GM12872 (cell line): Measurements from ENCODE around the gene VPS26C.

ENCODE experiments used
- CTCF ChIP-seq: IDR thresholded peaks from 3 replicates; pipeline ENCODE4 v1.5.1; 2011; ENCODE audit warnings: low read depth, mild to moderate bottlenecking, low read length, moderate library complexity; ENCODE audit not compliant: insufficient read depth

VPS26C gene

DNA sequence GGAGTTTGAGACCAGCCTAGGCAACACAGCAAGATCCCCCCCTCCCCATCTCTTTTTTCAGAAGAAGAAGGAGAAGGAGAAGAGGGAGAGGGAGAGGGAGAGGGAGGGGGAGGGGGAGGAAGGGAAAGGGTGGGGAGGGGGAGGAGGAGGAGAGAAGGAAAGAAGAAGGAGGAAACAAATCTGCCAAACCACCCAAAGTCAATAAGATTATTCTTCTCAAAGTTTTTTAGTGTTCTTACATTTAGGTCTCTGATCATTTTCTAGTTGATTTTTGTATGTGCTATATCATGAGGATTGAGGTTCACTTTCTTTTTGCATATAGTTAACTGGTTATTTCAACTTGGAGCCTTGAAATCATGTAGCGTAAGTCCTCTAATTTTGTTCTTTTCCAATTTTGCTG, 56.3 kb downstream of the VPS26C start:
- no peak for TF ChIP-seq CTCF

DNA sequence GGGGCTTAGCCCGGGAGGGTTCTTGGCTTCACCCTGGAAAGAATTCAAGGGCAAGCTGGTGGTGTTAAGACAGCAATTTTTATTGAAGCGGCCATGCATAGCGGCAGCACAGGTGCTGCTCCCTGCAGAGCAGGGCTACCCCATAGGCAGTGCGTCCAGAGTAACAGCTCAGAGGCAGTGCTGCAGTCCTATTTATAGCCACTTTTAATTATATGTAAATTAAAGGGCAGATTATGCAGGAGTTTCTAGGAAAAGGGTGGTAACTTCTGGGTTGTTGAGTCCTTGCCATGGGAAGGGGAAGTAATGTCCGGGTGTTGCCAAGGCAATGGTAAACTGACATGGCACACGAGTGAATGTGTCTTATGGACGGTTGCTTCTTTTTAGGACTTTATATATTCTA, 57.0 kb downstream of the VPS26C start:
- TF ChIP-seq CTCF = no peak

DNA sequence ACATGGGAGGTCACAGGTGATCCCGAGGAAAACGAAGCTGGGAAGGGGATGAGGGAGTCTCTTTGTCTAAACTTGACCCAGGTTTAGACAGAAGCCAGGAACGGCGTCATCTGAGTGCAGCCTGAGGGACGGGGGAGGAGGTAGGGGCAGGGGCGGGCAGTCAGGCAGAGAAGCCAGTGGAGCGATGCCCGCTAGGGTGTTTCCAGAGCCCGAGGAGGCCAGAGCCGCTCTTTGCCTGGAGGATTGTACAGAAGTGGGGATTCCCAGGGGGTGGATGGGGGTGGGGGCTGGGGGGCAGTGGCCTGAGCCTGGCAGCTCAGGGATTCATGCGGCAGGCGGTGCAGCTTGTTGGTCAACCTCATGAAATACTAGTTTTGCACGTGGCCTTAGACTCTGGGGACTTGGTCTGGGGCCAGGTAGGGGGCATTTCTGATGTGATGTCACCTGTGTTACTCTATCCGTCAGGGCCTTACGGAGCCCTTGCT, 58.4 kb downstream of the VPS26C start:
- no peak for TF ChIP-seq CTCF

- TF ChIP-seq CTCF = no peak
Observed at GRCh38 chr21:37208056-37208721, 58.9 kb downstream of the VPS26C start.

DNA sequence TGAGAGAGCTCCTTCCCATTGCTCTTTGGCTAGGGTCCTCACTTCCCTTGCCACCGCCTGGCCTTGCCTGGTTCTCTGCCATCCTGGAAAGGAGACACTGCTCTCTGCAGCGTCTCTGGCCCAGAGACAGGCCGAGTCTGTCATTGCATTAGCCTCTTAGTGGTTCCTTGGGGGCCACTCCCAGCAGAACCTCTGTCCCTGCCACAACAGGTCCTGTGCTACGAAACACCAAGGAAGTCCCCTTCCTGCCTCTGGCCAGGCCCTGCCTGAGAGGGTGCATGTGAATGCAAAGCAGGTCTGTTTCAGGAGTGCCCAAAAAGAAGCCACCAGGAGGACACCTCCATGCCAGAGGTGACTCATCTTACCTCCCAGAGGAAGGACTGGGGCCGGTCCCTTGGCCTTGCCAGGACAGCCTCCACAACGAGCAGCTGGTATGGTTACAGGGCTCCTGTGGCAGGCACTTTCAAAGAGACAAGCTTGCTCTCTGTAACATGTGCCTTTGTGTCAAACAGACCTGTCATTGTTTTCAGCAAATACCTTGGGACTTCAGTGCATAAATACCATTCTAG, 59.6 kb downstream of the VPS26C start:
- TF ChIP-seq CTCF = no peak

DNA sequence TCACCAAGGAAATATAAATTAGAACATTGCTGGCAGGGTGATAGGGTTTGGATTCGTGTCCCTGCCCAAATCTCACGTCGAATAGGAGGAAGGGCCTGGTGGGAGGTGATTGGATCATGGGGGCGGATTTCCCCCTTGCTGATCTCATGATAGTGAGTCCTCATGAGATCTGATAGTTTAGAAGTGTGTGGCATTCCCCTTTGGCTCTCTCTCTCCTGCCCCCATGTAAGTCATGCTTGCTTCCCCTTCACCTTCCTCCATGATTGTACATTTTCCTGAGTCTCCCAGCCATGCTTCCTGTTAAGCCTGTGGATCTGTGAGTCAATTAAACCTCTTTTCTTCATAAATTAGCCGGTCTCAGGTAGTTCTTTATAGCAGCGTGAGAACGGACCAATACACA, 60.6 kb downstream of the VPS26C start:
- no peak for TF ChIP-seq CTCF

DNA sequence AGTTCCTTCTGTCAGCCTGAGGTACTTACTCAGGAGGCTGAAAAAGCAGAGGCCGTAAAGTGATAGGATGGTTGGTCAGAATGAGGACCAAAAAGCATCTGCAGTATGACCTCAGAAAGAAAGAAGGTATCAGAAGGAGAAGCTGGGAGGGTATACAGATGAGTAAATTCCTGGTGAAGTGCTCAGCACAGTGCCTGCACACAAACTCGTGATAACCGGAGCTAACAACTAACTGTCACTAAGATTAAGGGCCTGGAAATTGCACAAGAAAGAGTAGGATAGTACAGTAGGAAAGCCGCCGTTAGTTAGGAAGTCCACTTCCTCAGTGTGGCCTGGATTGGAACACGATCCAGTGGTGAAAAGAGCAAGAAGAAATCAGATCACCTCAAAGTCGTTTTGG, 62.6 kb downstream of the VPS26C start:
- TF ChIP-seq CTCF = no peak
